ENCODE data around the gene NEIL1.
"Not testable (repeated sequence)": the region's sequence is repeated elsewhere in the genome, so short reads cannot be mapped to it uniquely, and the experiment has no call there.

NEIL1 gene

DNA sequence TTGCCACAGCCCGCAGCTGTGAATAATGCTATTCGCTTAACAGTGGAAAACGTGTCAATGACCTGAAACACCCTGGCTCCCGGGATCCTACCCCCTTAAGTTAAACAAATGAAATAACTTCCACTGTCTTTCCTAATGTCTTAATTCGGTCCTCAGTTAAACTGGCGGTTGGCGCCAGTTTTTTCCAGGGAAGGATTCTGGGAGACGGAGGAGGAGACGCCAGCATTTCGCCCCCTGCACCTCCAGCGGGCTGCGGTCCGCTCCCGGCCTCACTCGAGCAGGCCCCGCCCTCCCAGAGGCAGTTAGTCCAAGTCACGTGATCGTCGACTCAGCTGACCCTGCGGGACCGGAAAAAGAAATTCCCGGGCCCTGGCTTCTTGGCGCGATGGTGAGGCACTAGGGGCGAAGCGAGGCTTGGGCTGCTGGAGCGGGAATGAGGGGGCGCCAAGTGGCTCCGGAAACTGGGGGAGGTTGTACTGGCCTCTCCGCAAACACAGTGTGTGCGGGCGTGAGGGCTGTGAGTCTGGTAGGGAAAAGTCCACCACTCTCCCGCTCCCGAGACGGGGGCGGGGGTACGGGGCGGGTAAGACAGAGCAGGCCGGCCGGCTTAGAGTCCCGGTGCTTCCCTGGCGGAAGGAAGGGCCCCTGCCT is 11.0 kb upstream of the NEIL1 start, which contains the start of gene COMMD4:
Gene COMMD4 (plus strand): TSS at position 359 of the 651 bp plus-strand sequence. CDS start 27 bp downstream, at position 386.
- TF ChIP-seq, protein P1, sequence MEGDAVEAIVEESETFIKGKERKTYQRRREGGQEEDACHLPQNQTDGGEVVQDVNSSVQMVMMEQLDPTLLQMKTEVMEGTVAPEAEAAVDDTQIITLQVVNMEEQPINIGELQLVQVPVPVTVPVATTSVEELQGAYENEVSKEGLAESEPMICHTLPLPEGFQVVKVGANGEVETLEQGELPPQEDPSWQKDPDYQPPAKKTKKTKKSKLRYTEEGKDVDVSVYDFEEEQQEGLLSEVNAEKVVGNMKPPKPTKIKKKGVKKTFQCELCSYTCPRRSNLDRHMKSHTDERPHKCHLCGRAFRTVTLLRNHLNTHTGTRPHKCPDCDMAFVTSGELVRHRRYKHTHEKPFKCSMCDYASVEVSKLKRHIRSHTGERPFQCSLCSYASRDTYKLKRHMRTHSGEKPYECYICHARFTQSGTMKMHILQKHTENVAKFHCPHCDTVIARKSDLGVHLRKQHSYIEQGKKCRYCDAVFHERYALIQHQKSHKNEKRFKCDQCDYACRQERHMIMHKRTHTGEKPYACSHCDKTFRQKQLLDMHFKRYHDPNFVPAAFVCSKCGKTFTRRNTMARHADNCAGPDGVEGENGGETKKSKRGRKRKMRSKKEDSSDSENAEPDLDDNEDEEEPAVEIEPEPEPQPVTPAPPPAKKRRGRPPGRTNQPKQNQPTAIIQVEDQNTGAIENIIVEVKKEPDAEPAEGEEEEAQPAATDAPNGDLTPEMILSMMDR (IDR thresholded peaks at IDR 0.05; ENCODE audit: low read depth, low read length, missing control alignments), result no peak
- DNase-seq (ENCODE audit: low read depth), result peak; percentile 90
- peak within 1 kb of the TSS; percentile 76 for H3K4me3 ChIP-seq (ENCODE audit: low read depth, low read length)
- in situ Hi-C loops (cut with HindIII; ENCODE audit: low sequenced_read_pairs), result no loop called here

DNA sequence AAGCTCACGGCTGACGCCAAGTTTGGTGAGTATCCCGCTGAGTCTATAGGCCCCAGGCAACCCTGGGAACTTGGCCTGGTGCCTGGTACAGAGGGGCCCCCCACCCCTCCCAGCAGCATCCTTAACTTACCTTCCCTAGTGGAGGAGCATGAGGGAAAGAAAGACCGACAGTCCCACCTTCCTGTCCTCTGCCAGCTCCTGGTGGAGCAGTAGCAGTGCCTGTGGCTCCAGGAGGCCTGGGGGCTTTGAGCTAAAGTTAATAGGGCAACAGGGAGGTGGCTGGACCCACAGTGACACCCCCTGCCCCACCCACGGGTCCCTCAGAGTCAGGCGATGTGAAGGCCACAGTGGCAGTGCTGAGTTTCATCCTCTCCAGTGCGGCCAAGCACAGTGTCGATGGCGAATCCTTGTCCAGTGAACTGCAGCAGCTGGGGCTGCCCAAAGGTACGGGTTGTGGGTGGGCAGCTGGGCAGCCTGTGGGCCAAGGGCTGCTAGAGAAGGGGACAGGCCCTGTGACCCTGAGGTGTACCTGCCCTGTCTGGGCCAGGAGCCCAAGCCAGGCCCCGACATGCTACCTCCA is 8.1 kb upstream of the NEIL1 start:
- TF ChIP-seq, protein P1 (IDR thresholded peaks at IDR 0.05; ENCODE audit: low read depth, low read length, missing control alignments), result no peak
- in situ Hi-C loops (cut with HindIII; ENCODE audit: low sequenced_read_pairs), result no loop called here
- H3K4me3 ChIP-seq (ENCODE audit: low read depth, low read length), result no peak overlapping the region
- no peak for DNase-seq (ENCODE audit: low read depth)

DNA sequence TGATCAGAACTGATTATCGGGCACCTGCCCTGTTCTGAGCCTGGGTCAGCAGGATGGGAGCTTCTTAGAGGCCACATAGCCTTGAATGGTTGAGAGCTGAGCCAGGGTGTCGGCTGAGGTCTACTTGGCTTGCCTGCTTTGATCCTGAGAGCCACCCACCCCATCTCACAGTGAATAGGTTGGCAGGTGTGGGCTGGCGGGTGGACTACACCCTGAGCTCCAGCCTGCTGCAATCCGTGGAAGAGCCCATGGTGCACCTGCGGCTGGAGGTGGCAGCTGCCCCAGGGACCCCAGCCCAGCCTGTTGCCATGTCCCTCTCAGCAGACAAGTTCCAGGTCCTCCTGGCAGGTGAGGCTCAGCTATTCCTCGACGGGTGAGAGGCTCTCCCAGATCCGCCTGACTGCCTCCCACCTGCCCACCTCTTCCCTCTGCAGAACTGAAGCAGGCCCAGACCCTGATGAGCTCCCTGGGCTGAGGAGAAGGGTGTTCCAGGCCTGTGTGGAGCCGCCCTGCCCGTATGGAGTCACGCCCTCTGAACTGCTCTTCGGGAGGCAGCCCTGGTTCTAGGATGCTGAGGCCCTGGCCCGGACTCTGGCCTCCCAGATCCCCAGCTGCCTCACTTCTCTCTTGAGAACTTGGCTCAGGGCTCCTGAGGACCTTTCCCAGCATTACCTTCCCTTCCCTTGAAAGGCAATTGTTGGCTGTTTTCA is 7.2 kb upstream of the NEIL1 start:
- DNase-seq (ENCODE audit: low read depth), result no peak
- in situ Hi-C loops (cut with HindIII; ENCODE audit: low sequenced_read_pairs), result no loop called here
- TF ChIP-seq, protein P1 (IDR thresholded peaks at IDR 0.05; ENCODE audit: low read depth, low read length, missing control alignments), result no peak
- no peak overlapping the region for H3K4me3 ChIP-seq (ENCODE audit: low read depth, low read length)

DNA sequence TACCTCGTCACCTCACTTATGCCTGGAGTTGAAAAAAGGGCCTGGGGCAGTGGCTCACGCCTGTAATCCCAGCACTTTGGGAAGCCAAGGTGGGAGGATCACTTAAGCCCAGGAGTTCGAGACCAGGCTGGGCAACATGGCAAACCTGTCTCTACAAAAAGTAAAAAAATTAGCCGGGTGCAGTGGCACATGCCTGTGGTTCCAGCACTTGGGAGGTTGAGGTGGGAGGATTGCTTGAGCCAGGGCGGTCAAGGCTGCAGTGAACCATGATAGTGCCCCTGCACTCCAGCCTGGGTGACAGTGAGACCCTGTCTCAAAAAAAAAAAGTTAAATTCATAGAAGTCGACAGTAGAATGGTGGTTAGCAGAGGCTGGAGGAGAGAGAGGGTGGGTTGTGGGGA is 4.6 kb upstream of the NEIL1 start:
- TF ChIP-seq, protein P1 (IDR thresholded peaks at IDR 0.05; ENCODE audit: low read depth, low read length, missing control alignments), result no peak
- in situ Hi-C loops (cut with HindIII; ENCODE audit: low sequenced_read_pairs), result no loop called here
- DNase-seq (ENCODE audit: low read depth), result no peak

DNA sequence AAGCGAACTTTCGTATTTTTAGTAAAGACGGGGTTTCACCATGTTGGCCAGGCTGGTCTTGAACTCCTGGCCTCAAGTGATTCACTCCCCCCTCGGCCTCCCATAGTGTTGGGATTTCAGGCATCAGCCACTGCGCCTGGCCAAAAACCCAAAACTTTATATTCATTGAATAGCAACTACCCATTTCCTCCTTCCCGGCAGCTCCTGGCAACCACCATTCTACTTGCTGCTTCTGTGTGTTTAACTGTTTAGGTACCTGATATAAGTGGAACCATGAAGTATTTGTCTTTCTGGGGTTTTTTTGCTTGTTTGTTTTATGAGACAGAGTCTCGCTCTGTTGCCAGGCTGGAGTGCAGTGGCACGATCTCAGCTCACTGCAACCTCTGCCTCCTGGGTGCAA is 2.9 kb upstream of the NEIL1 start:
- in situ Hi-C loops (cut with HindIII; ENCODE audit: low sequenced_read_pairs); H3K4me3 ChIP-seq (ENCODE audit: low read depth, low read length); DNase-seq (ENCODE audit: low read depth): not testable (repeated sequence)

More for the DNA sequence above, 4.6 kb upstream of the NEIL1 start:
- no peak overlapping the region for H3K4me3 ChIP-seq (ENCODE audit: low read depth, low read length)

DNA sequence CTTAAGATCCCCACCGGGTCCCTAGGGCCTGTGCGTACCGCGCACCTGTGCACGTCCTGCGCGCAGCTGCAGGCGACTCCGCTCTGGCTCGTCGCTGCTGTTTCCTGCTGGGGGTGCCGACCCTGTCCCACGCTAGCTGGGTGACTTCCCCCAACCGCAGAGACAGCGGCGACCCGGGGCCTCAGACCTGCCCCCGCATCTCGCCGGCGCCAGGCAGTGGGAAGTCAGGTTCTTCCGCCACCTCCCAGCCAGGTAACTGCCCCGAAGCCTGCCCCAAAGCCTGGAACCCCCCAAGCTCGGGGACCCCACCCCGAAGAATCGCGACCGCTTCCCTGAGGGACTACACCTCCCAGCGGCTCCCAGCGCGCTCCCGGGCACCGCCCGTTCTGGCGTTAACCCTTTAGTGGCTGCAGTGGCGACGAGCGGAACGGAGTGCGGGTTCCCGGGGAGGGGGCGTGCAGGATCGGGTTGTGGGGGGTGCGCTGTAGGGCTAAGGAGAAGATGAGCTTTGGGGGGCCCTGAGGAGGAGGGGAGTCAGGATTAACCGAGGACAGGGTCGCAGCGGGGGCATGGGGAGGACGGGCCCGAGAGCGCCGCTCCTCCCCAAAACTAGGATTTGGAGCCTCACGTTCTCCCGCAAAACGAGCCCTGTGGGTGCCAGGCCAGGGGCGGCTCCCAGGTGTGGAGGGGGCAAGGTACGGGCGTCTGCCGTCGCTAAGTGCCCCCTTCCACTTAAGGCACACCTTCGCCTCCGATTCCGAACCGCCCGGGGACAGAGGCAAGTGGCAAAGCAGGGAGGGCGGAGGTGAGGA is 589 bp downstream of the NEIL1 start:
- in situ Hi-C loops (cut with HindIII; ENCODE audit: low sequenced_read_pairs), result no loop called here
- no peak for DNase-seq (ENCODE audit: low read depth)
- TF ChIP-seq, protein P1 (IDR thresholded peaks at IDR 0.05; ENCODE audit: low read depth, low read length, missing control alignments), result no peak
- H3K4me3 ChIP-seq (ENCODE audit: low read depth, low read length), result peak overlapping the region; percentile 70
